Testis (tissue), 3 donors: Measurements from ENCODE around the gene DNAJB6. TPM values are rescaled to one million over a fixed set of nuclear protein-coding genes. Genes with fewer than 3 reads are reported as not detected.

Experiments used
- DNase-seq: peaks from one replicate; pipeline ENCODE4 v3.0.0-alpha.2; 2019
- H3K27ac ChIP-seq, 2 donors: fragments of 200-600 bp; sonication (generic); one replicate each; pipeline ENCODE4 v1.5.1; 2019
- H3K27me3 ChIP-seq: fragments of 200-600 bp; sonication (generic); one replicate; pipeline ENCODE4 v1.5.1; 2019
- H3K36me3 ChIP-seq: fragments of 200-600 bp; sonication (generic); one replicate; pipeline ENCODE4 v1.5.1; 2017; ENCODE audit warnings: low read depth; ENCODE audit errors: missing control alignments
- H3K4me1 ChIP-seq: fragments of 200-600 bp; sonication (generic); one replicate; pipeline ENCODE4 v1.5.1; 2019
- H3K4me3 ChIP-seq, 2 donors: fragments of 200-600 bp; sonication (generic); one replicate each; pipeline ENCODE4 v1.5.1; 2017 to 2019
- H3K9me3 ChIP-seq: fragments of 200-600 bp; sonication (generic); one replicate; pipeline ENCODE4 v1.5.1; 2017
- POLR2A ChIP-seq: fragments of 450-650 bp; IDR thresholded peaks from one replicate; pipeline ENCODE4 v1.6.1; 2017; ENCODE audit warnings: antibody characterized with exemption, mild to moderate bottlenecking, moderate library complexity
- WGBS, 2 donors: methylation state at CpG; one replicate each; pipeline ENCODE4 v1.1.5; 2018; 5-methylcytosine and 5-hydroxymethylcytosine counted together
- intact Hi-C: fragments of 100-400 bp; cut with DNase I; formaldehyde crosslinking; loops from one replicate; pipeline ENCODE4 v1.15.1; 2023; ENCODE audit warnings: low total_unique reads
- polyA plus RNA-seq: library from polyadenylated mRNA; stranded (reverse); fragments of 350-450 nt; fragmentation: Illumina TruSeq; extraction: RNeasy Lipid Tissue Mini Kit (QIAGEN cat#74804); gene quantifications from one replicate; pipeline ENCODE4 v1.2.3, GENCODE V29; 2014; ENCODE audit warnings: low read depth, low replicate concordance; ENCODE audit not compliant: insufficient read depth
- total RNA-seq, 2 donors: library from RNA; depleted of rRNA; stranded (reverse); fragments of >200 nt; gene quantifications; one replicate each; pipeline ENCODE4 v1.2.3, GENCODE V29; 2016
- TF ChIP-seq, protein P1 (sequence below), 3 experiments: fragments of 450-650 bp in 2 of 3; fragments of 200-600 bp in 1 of 3; sonication (generic) in 1 of 3; IDR thresholded peaks; one replicate each; pipeline ENCODE4 v1.5.1; 2016 to 2019; ENCODE audit warnings: antibody characterized with exemption in 3 of 3, mild to moderate bottlenecking in 2 of 3, moderate library complexity in 1 of 3

Gene DNAJB6
- total and polyA plus RNA-seq, 3 donors from 2014 or later: 154 to 262 (median 172) TPM

DNA sequence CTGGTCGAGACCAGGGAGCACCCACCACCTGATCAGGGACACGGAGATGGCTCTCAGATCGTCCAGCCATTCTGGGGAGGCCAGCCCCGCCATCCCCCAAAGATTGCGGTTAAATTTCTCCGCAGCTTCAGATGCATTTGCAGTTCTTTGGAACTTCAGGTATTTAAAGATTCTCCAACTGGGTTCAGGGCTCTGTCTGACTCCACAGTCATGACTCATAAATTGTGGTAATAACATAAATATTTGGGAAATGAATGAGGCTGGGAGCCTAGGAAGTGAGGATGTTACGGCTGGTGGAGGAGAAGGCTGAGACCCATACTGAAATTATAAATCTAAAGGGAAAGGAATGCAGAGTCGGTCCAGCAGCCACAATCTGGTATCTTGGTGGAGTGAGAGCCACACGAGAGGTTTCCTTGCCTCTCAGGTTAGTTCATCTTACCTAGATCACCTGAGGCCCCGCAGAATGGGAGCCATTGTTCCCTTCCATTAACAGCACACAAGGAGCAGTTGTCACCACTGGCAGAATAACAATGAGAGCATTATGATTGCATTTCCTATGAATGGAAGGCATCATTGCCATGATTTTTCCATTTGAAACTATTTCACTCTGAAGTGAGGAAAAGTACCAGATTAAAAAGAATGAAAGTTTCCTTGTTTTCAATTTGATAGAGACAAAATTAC lies 26.7 kb upstream of the DNAJB6 start:
- Histone ChIP-seq H3K27me3 (no peaks in the 10 kb centered on the region), H3K4me3 (no peak overlapping the region), H3K36me3 (no peaks in the 10 kb centered on the region), H3K9me3 (no peaks in the 10 kb centered on the region), H3K27ac (no peak overlapping the region), H3K4me1 (no peaks in the 10 kb centered on the region)
- WGBS, 2 donors: 76 to 84% methylated on average over 10 of the region's 10 CpGs
- intact Hi-C loops: no loop called here
- no peak for DNase-seq
- TF ChIP-seq, protein P1, sequence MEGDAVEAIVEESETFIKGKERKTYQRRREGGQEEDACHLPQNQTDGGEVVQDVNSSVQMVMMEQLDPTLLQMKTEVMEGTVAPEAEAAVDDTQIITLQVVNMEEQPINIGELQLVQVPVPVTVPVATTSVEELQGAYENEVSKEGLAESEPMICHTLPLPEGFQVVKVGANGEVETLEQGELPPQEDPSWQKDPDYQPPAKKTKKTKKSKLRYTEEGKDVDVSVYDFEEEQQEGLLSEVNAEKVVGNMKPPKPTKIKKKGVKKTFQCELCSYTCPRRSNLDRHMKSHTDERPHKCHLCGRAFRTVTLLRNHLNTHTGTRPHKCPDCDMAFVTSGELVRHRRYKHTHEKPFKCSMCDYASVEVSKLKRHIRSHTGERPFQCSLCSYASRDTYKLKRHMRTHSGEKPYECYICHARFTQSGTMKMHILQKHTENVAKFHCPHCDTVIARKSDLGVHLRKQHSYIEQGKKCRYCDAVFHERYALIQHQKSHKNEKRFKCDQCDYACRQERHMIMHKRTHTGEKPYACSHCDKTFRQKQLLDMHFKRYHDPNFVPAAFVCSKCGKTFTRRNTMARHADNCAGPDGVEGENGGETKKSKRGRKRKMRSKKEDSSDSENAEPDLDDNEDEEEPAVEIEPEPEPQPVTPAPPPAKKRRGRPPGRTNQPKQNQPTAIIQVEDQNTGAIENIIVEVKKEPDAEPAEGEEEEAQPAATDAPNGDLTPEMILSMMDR (IDR thresholded peaks at IDR 0.05): no peak
- TF ChIP-seq POLR2A: no peak

DNA sequence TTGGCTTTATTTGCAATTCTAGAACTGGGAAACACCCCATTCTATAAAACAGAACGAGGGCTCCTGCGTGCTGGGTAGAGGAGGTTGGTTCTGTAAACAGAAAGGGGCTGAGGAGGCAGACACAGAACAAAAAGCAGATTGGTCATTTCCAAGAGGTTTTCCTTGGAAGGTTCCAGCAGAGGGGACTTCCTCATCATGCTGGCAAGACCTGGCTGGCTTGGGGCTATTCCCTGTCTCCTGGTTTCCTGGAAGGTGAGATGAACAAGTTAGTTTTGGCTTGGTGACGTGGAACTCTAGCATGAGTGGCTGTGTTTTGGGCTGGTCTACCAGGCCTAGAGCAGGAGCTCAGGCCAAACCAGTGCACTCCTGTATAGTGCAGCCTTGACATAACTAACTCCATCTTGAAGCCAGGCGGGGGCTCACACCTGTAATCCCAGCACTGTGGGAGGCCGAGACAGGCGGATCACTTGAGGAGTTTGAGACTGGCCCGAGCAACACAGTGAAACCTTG lies 26.1 kb upstream of the DNAJB6 start:
- DNase-seq: no peak
- WGBS, 2 donors: 85 to 90% methylated on average over 7 of the region's 7 CpGs
- H3K27me3 ChIP-seq: no peaks in the 10 kb centered on the region
- no peaks in the 10 kb centered on the region for H3K4me1 ChIP-seq
- H3K4me3 ChIP-seq: no peak overlapping the region
- H3K36me3 ChIP-seq: no peaks in the 10 kb centered on the region
- H3K9me3 ChIP-seq: no peaks in the 10 kb centered on the region
- intact Hi-C loops: no loop called here
- TF ChIP-seq POLR2A: no peak
- TF ChIP-seq, protein P1 (IDR thresholded peaks at IDR 0.05): no peak
- no peak overlapping the region for H3K27ac ChIP-seq

DNA sequence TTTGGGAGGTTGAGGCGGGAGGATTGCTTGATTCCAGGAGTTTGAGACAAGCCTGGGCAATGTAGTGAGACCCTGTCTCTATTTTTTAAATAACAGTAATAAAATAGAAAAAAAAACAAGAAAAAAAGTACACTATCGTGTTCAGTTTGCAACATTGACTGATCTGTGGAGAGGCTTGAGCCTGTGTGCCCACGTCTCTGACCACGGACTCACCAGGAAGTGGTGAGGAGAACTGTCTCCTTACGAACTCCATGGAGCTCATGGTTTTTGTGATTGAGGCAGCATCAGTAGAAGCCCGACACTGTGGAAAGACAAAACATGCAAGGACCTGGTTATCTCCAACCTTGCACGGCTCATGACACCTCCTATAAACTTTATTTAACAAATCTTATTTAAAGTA lies 23.9 kb upstream of the DNAJB6 start:
- H3K4me3 ChIP-seq: no peak overlapping the region
- H3K27me3 ChIP-seq: no peaks in the 10 kb centered on the region
- 89 to 91% methylated on average over 7 of the region's 7 CpGs for WGBS, 2 donors
- no peaks in the 10 kb centered on the region for H3K36me3 ChIP-seq
- no peak for DNase-seq
- H3K4me1 ChIP-seq: no peaks in the 10 kb centered on the region
- no peaks in the 10 kb centered on the region for H3K9me3 ChIP-seq
- H3K27ac ChIP-seq: no peak overlapping the region
- intact Hi-C loops: no loop called here
- TF ChIP-seq POLR2A: no peak
- TF ChIP-seq, protein P1 (IDR thresholded peaks at IDR 0.05): no peak

DNA sequence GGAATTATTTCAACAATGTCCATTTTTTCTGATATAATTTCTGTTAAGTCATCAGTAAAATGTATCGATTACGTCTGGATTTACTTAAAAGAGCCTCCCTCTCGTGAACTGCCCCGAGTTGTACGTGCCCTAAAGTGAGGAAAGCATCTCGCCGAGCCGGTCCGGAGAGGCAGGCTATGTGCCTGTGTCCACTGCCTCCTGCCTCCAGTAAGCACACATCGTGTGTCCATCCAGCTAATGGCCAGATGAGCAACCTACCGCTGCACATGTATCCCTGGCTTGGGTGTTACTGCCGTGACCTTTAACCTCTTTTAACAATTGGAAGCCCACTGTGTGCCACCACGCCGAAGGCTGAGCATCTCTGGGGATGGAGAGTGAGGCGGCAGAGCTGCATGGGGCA lies 23.2 kb upstream of the DNAJB6 start:
- H3K36me3 ChIP-seq: no peaks in the 10 kb centered on the region
- TF ChIP-seq POLR2A: no peak
- TF ChIP-seq, protein P1 (IDR thresholded peaks at IDR 0.05): no peak
- no peak for DNase-seq
- WGBS, 2 donors: 92 to 95% methylated on average over 15 of the region's 15 CpGs
- no peak overlapping the region for H3K4me3 ChIP-seq
- intact Hi-C loops: no loop called here
- H3K9me3 ChIP-seq: no peaks in the 10 kb centered on the region
- H3K27me3 ChIP-seq: no peaks in the 10 kb centered on the region
- no peak overlapping the region for H3K27ac ChIP-seq
- H3K4me1 ChIP-seq: no peaks in the 10 kb centered on the region
